SK-N-SH (cell line): ENCODE data around the gene BCAS4. TPM values are rescaled to one million over a fixed set of nuclear protein-coding genes. Genes with fewer than 3 reads are reported as not detected.

ENCODE experiments used
- CTCF ChIA-PET: fragments of 300-600, 350-600 bp; formaldehyde crosslinking; extraction: SDS; loops from one replicate; lab custom pipeline; 2021; lab: Yijun Ruan, JAX
- POLR2A ChIA-PET: fragments of 350-600 bp; sonication (Branson Sonifier 250); formaldehyde crosslinking; extraction: SDS; loops from one replicate; lab custom pipeline; 2020; ENCODE audit warnings: antibody characterized with exemption, inconsistent platforms; lab: Yijun Ruan, JAX
- DNase-seq: peaks from one replicate; pipeline ENCODE4 v3.0.0; 2012
- H2AFZ ChIP-seq: fragments of 200-600 bp; sonication (generic); 2 replicates; pipeline ENCODE4 v1.8.1; 2016; ENCODE audit warnings: antibody characterized with exemption, mild to moderate bottlenecking, low read depth
- H3F3A ChIP-seq: fragments of 200-600 bp; sonication (generic); replicated peaks from 2 replicates; pipeline ENCODE3; 2016; ENCODE audit warnings: antibody characterized with exemption, mild to moderate bottlenecking; ENCODE audit not compliant: insufficient read depth
- H3K27ac ChIP-seq, 2 experiments: fragments of 200-500 bp in 1 of 2; fragments of 200-600 bp in 1 of 2; sonication (Bioruptor generic) in 1 of 2; sonication (generic), shearing (Covaris generic) in 1 of 2; 2 replicates each; pipeline versions ENCODE4 v1.5.1 to v1.6.1; 2014 to 2016; ENCODE audit warnings: low read depth in 2 of 2, inconsistent platforms in 1 of 2, low read length in 1 of 2, mild to moderate bottlenecking in 1 of 2, mixed read lengths in 1 of 2
- H3K27me3 ChIP-seq: fragments of 200-600 bp; sonication (generic), shearing (Covaris generic); 2 replicates; pipeline ENCODE4 v1.6.1; 2016; ENCODE audit warnings: mixed run types; ENCODE audit not compliant: insufficient read depth
- H3K36me3 ChIP-seq, 2 experiments: fragments of 200-500 bp in 1 of 2; fragments of 200-600 bp in 1 of 2; sonication (Bioruptor generic) in 1 of 2; sonication (generic) in 1 of 2; replicated peaks in 1 of 2; 2 replicates each; pipeline versions ENCODE3 to v1.5.1; 2014 to 2016; ENCODE audit warnings: low read length in 1 of 2, mild to moderate bottlenecking in 1 of 2; ENCODE audit not compliant: insufficient read depth in 2 of 2, control insufficient read depth in 1 of 2
- H3K4me1 ChIP-seq, 2 experiments: fragments of 200-500 bp in 1 of 2; fragments of 200-600 bp in 1 of 2; sonication (Bioruptor generic) in 1 of 2; sonication (generic), shearing (Covaris generic) in 1 of 2; 2 replicates each; pipeline versions ENCODE4 v1.5.1 to v1.6.1; 2014 to 2016; ENCODE audit warnings: low read depth in 1 of 2, low read length in 1 of 2, mixed run types in 1 of 2; ENCODE audit not compliant: insufficient read depth in 2 of 2, control insufficient read depth in 1 of 2
- H3K4me2 ChIP-seq: fragments of 200-600 bp; sonication (generic), shearing (Covaris generic); 2 replicates; pipeline ENCODE4 v1.6.1; 2017; ENCODE audit warnings: mixed run types
- H3K4me3 ChIP-seq, 2 experiments: fragments of 200-500 bp in 1 of 2; fragments of 200-600 bp in 1 of 2; sonication (Bioruptor generic) in 1 of 2; sonication (generic), shearing (Covaris generic) in 1 of 2; 2 replicates each; pipeline versions ENCODE4 v1.5.1 to v1.8.1; 2014 to 2016; ENCODE audit warnings: low read depth in 2 of 2, inconsistent platforms in 1 of 2, low read length in 1 of 2, mild to moderate bottlenecking in 1 of 2, mixed read lengths in 1 of 2, moderate library complexity in 1 of 2
- H3K79me2 ChIP-seq: fragments of 200-600 bp; sonication (generic); 2 replicates; pipeline ENCODE4 v1.8.1; 2017; ENCODE audit warnings: mild to moderate bottlenecking; ENCODE audit not compliant: insufficient read depth
- H3K9ac ChIP-seq: fragments of 200-600 bp; sonication (generic); 2 replicates; pipeline ENCODE4 v1.6.1; 2017; ENCODE audit warnings: mixed run types
- H3K9me2 ChIP-seq: fragments of 200-600 bp; sonication (generic); 2 replicates; pipeline ENCODE4 v1.6.1; 2017; ENCODE audit warnings: mixed run types
- H3K9me3 ChIP-seq: fragments of 200-600 bp; sonication (generic); 2 replicates; pipeline ENCODE4 v1.6.1; 2017; ENCODE audit warnings: mixed run types, mild to moderate bottlenecking, moderate library complexity
- H4K20me1 ChIP-seq: fragments of 200-600 bp; sonication (generic); 2 replicates; pipeline ENCODE4 v1.6.1; 2017; ENCODE audit warnings: mild to moderate bottlenecking, mixed run types; ENCODE audit not compliant: insufficient read depth
- ELF1 ChIP-seq: IDR thresholded peaks from 2 replicates; pipeline ENCODE4 v1.4.0; 2012
- EP300 ChIP-seq, 2 experiments: IDR thresholded peaks; 2 replicates each; pipeline versions ENCODE4 v1.4.0 to v1.6.1; 2012; ENCODE audit warnings: borderline replicate concordance in 1 of 2, low read depth in 1 of 2, low read length in 1 of 2
- EZH2phosphoT487 ChIP-seq: fragments of 200-600 bp; sonication (generic); IDR thresholded peaks from 2 replicates; pipeline ENCODE4 v1.6.1; 2017; ENCODE audit warnings: low read depth, mixed run types, mild to moderate bottlenecking, antibody characterized with exemption, moderate library complexity, borderline replicate concordance
- FOXM1 ChIP-seq: IDR thresholded peaks from 2 replicates; pipeline ENCODE4 v1.4.0; 2012; ENCODE audit warnings: low read depth, mild to moderate bottlenecking
- GABPA ChIP-seq: IDR thresholded peaks from 2 replicates; pipeline ENCODE4 v1.4.0; 2012; ENCODE audit warnings: low read depth, mild to moderate bottlenecking
- GATA2 ChIP-seq: sonication (generic); formaldehyde crosslinking; IDR thresholded peaks from 2 replicates; pipeline ENCODE4 v1.5.0; 2020; ENCODE audit warnings: mild to moderate bottlenecking, missing genetic modification reagents
- IRF3 ChIP-seq: fragments of 150-350 bp; IDR thresholded peaks from 2 replicates; pipeline ENCODE4 v1.6.1; 2016; ENCODE audit warnings: mild to moderate bottlenecking, low read depth, low read length
- MEF2A ChIP-seq: IDR thresholded peaks from 2 replicates; pipeline ENCODE4 v1.4.0; 2012; ENCODE audit warnings: low read depth, borderline replicate concordance
- MXI1 ChIP-seq: IDR thresholded peaks from 2 replicates; pipeline ENCODE4 v1.6.1; 2012; ENCODE audit warnings: mild to moderate bottlenecking, low read depth, low read length, improper control_type of control experiment
- POLR2AphosphoS5 ChIP-seq: IDR thresholded peaks from 2 replicates; pipeline ENCODE4 v1.6.1; 2012; ENCODE audit warnings: low read depth, low read length
- RAD21 ChIP-seq: IDR thresholded peaks from 2 replicates; pipeline ENCODE4 v1.6.1; 2012; ENCODE audit warnings: mild to moderate bottlenecking, low read length
- SIN3A ChIP-seq: IDR thresholded peaks from 2 replicates; pipeline ENCODE4 v1.6.1; 2012; ENCODE audit warnings: low read depth, mild to moderate bottlenecking, low read length, moderate library complexity, borderline replicate concordance
- TCF12 ChIP-seq: IDR thresholded peaks from 2 replicates; pipeline ENCODE4 v1.4.0; 2012
- USF1 ChIP-seq: IDR thresholded peaks from 2 replicates; pipeline ENCODE4 v1.4.0; 2012; ENCODE audit warnings: low read depth, borderline replicate concordance
- USF2 ChIP-seq: fragments of 150-350 bp; IDR thresholded peaks from 2 replicates; pipeline ENCODE4 v1.6.1; 2017; ENCODE audit warnings: antibody characterized with exemption, low read length, low read depth, borderline replicate concordance
- WGBS: methylation state at CpG from one replicate; pipeline ENCODE4 v1.1.6; 2017; ENCODE audit warnings: low lambda C conversion rate; 5-methylcytosine and 5-hydroxymethylcytosine counted together
- polyA plus RNA-seq, 3 experiments: library from polyadenylated mRNA; depleted of rRNA; stranded (reverse); fragments of >200 nt; gene quantifications; 2 replicates each; pipeline ENCODE4 v1.2.3, GENCODE V29; 2012

The BCAS4 gene
- polyA plus RNA-seq, 1 of the 3 experiments (the other 2 are of a cell fraction), result 43.8 TPM

GRCh38 chr20:50819349-50819748 is 24.5 kb downstream of the BCAS4 start (continued):
- no peak for TF ChIP-seq RAD21
- TF ChIP-seq IRF3, result no peak
- TF ChIP-seq TCF12, result no peak
- no peak for TF ChIP-seq SIN3A
- no peak for TF ChIP-seq POLR2AphosphoS5
- no peak for TF ChIP-seq EZH2phosphoT487
- TF ChIP-seq GABPA, result no peak

GRCh38 chr20:50820515-50821256 is 25.8 kb downstream of the BCAS4 start:
- no peak for DNase-seq
- POLR2A ChIA-PET, result no interaction called here

GRCh38 chr20:50821257-50821921 is 26.5 kb downstream of the BCAS4 start:
- Histone ChIP-seq H3F3A (peaks cover 13% of the 10 kb centered on the region), H3K9me3 (no peaks in the 10 kb centered on the region), H3K4me1 (peaks cover 6 to 11% of the 10 kb centered on the region in 2 experiments; a peak in 3 of 4 replicates), H3K79me2 (peaks cover 5% of the 10 kb centered on the region; the same call in 1 of the 2 replicates), H3K4me2 (no peak overlapping the region), H3K4me3 (no peak overlapping the region), H3K9me2 (no peaks in the 10 kb centered on the region), H3K9ac (no peak overlapping the region), H3K36me3 (no peaks in the 10 kb centered on the region), H4K20me1 (no peaks in the 10 kb centered on the region), H3K27me3 (no peaks in the 10 kb centered on the region), H2AFZ (no peak overlapping the region), H3K27ac (no peak overlapping the region)
- no peak for DNase-seq
- TF ChIP-seq GATA2 (CRISPR knock-in tag), result no peak
- TF ChIP-seq GABPA, result no peak
- TF ChIP-seq FOXM1, result no peak
- TF ChIP-seq USF1, result no peak
- no peak for TF ChIP-seq USF2
- TF ChIP-seq MXI1, result no peak
- no peak for TF ChIP-seq ELF1
- no peak for TF ChIP-seq EP300 (IDR thresholded peaks at IDR 0.05; ENCODE audit: borderline replicate concordance in 1 of 2, low read depth in 1 of 2, low read length in 1 of 2)
- POLR2A ChIA-PET, result no interaction called here
- 89% methylated on average over 8 of the region's 8 CpGs for WGBS
- CTCF ChIA-PET, result interaction anchor here (0.7 to 10.8 kb wide), 4 partner anchors 27 to 893 kb away, joined by 3 to 62 read pairs (median 4); partner anchors contain the start of gene ADNP

More at GRCh38 chr20:50820515-50821256, 25.8 kb downstream of the BCAS4 start:
- Histone ChIP-seq H3K9ac (no peak overlapping the region), H3K79me2 (peaks cover 5% of the 10 kb centered on the region; the same call in 1 of the 2 replicates)
- no peak for TF ChIP-seq MEF2A
- TF ChIP-seq, all 33 proteins: peak for 0
- Histone ChIP-seq H3K36me3 (no peaks in the 10 kb centered on the region), H3K9me3 (no peaks in the 10 kb centered on the region), H3K4me1 (peaks cover 6 to 14% of the 10 kb centered on the region in 2 experiments; a peak in 3 of 4 replicates), H3K4me2 (no peak overlapping the region), H3K4me3 (no peak overlapping the region), H2AFZ (no peak overlapping the region), H3F3A (peaks cover 14% of the 10 kb centered on the region), H3K27ac (no peak overlapping the region), H3K9me2 (no peaks in the 10 kb centered on the region), H3K27me3 (no peaks in the 10 kb centered on the region), H4K20me1 (no peaks in the 10 kb centered on the region)
- CTCF ChIA-PET, result interaction anchor here (0.7 to 10.8 kb wide), 2 partner anchors 110 to 893 kb away, joined by 3 to 62 read pairs; partner anchors contain the start of gene ADNP
- 96% methylated on average over 16 of the region's 16 CpGs for WGBS
